GM15510 (cell line): ENCODE data around the gene KCNN1.

Experiments used
- POLR2A ChIP-seq: IDR thresholded peaks from 3 replicates; pipeline ENCODE4 v1.6.1; 2011; ENCODE audit warnings: borderline replicate concordance; ENCODE audit not compliant: insufficient read length; ENCODE audit errors: extremely low read depth

Gene KCNN1

DNA sequence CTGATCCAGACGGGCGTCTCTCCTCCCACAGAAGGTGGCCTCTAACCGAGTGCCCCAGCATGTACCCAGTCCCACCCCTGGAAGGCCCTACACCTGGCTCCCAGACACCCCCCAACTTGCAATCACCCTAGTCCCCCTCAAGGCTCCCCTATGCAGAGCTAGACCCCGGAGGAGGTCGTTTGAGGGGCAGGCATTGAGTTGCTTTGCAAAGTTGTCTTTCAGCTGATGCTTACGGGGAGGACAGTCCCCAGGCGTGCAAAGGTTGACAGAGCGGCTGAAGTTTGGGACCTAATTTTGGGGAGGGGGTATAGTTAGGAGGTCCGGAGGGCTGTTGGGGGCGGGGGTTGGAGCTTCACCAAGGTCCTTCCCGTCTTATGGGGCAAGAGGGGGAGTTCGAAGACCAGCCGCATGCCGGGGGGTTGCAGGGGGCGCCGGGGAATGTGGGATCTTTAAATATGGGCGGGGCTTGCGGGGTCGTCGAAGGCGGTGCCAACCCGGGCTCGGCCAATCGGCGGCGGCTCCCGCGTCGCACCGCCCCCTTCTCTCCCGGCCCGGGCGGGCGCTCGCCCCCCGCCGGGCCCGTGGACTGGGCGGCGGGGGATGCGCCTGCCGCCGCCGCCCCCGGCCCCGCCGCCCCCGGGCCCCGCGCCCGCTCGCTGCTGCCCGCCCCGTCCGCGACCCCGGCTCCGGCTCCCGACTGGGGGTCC, at the start of gene KCNN1:
Gene KCNN1, plus strand, starts transcription at position 558 of the 707 bp plus-strand sequence. CDS start 6,782 bp downstream, outside the sequence.
- TF ChIP-seq POLR2A, result no peak

DNA sequence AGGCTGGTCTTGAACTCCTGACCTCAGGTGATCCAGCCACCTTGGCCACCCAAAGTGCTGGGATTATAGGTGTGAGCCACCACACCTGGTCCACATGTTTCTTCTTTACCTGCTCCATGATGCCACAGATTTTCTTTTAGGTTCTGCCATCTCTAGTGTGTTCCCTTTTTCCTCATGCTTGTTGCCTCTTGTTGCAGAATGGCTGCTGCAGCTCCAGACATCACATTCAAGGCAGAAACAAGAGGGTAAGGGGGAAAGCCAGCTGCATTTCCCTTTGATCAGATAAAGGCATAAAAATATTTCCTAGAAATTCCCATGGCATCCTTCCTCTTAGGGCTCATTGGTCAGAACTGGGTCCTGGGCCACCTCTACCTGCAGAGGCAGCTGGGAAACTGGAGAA, 46.4 kb upstream of the KCNN1 start:
- TF ChIP-seq POLR2A, result no peak

DNA sequence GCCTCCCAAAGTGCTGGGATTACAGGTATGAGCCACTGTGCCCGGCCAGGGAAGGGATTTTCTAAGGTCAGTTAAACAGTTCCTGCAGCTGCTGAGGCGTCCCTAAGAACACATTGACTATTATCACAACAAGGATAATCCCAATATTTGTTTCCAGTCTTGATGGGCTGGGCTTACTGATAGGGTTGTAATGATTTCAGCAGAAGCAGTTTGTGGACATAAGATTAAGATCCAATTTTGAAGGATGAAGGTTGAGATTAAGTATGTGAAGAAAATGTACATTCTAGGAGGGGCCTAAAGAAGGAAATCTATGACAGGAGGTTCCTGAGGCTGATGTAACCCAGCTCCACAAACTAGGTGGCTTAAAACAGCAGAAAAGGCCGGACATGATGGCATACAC, 44.8 kb upstream of the KCNN1 start:
- TF ChIP-seq POLR2A, result no peak

DNA sequence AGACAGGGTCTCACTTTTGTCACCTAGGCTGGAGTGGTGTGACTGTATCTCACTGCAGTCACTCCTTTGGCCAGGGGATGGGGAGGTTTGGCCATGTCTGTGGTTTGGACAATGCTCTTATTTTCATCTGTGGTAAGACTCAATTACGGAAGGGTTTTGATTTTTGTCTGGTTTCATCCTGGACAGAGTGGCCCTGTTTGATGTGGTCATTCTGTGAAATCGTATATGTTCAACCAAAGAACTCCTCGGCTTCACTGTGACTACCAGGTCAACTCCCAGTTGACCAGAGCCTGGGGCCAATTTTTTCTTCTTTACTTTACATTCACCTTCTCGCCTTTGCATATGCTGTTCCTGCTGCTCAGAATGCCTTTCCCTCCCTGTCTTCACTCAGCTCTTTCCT, 40.9 kb upstream of the KCNN1 start:
- TF ChIP-seq POLR2A, result no peak

DNA sequence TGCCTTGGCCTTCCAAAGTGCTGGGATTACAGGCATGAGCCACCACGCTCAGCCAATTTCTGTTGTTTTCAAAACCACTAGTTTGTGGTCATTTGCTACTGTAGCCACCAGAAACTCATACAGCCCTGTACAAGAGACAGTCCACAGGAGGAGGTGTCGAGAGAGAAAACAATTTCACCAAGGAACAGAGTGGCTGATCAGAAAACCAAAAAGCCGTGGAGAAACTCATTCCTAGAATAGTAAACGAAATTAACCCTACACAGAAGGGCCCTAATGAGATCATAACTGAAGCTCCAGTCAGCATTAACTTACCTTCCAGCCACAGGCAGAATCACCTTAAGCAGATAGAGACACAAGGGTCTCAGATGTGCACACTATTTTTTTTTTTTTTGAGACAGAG, 37.9 kb upstream of the KCNN1 start:
- TF ChIP-seq POLR2A, result no peak

DNA sequence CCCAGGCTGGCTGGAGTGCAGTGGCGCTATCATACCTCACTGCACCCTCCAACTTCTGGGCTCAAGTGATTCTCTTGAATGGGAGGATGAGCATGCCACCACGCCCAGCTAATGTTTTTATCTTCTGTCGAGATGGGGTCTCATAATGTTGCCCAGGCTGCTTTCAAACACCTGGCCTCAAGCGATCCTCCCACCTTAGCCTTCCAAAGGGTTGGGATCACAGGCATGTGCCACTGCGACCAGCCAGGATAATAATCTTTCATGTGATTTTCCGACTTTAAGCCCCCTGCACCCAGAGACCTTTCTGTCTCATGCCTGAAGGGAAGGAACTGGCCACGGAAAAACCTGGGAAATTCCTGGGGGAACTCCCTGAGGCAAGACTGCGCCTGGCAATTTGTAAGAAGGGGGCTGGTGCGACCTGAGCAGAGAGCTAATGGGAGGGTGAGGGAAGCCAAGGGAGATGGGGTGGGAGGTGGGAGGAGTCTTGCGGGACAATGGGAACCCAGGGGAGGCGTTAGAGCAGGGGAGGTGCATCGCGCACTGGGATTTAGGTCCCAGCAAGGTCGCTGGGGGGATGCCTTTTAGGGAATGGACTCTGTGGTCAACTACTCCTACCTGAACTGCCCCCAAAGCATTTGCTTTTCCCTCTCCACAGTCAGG, 35.2 kb upstream of the KCNN1 start:
- TF ChIP-seq POLR2A, result no peak

DNA sequence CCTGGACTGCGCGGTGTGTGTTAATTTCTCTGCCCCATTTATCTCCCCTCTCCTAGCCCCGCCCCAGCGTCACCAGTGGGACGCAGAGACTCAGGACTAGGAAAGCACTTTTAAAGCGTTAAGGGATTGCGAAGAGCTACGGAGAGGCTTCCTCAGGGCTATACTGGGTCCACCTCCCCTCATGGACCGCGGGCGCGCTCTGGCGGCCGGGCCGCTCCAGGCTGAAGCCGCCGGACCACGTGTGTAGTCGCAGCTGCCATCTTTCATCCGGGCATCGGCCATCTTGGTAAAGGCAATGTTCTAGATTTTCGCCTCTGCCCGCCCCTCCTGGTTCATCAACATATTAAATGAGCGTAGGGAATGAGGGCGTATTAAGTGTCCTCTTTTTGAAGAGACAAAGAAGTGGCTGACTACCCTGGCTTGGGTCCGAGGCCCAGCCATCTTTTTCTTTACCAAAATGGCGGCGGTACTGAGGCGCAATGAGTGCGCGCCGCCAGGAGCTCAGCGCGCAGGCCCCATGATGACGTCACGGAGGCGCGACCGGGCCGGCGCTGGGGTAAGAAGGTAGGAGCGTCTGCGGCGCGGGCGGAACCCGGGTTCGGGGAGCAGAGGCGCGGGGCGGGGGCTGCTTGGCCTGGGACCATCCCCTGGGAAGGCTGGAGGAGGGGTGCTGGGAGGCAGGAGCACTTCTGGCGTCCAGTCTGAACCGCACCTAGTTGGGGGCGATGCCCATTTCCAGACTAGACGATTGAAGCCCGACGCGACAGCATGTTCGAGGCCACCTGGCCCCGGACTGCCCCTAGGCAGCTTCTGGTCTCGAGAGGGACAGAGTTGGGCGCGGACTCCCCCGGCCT, 34.2 kb upstream of the KCNN1 start, which contains the start of gene CCDC124:
Gene CCDC124, plus strand, starts transcription at position 531 of the 854 bp plus-strand sequence. CDS start 3,406 bp downstream, outside the sequence.
- TF ChIP-seq POLR2A, result peak; percentile 90

DNA sequence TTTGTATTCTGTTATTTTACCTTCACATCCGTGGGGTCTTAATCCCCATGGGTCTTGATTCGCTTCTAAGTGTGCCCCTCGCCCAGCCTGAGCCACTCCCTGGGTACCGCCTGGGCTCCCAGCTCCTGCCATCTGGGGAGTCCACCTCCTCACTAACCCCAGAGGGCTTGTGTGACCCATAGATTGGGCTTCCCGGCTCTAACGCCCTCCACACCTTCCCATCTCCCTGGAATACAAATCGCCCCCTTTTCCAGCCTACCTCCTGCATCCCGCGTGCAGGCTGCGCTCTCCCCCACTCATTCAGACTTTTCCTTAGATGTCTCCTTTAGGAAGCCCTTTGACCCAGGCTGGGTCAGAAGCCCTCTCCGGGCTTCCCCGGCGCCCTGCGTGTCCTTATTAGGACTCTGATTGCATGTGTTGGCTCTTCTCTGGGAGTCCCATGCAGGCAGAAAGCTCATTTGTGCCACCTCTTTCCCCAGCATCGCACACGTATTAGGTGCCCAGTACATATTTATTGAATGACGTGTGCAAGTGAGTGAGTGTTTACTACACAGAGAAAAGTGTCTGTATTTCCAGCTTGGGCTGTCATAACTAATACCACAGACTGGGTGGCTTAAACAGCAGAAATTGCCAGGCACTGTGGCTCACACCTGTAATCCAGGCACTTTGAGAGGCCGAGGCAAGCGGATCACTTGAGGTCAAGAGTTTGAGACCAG, 33.3 kb upstream of the KCNN1 start:
- no peak for TF ChIP-seq POLR2A

DNA sequence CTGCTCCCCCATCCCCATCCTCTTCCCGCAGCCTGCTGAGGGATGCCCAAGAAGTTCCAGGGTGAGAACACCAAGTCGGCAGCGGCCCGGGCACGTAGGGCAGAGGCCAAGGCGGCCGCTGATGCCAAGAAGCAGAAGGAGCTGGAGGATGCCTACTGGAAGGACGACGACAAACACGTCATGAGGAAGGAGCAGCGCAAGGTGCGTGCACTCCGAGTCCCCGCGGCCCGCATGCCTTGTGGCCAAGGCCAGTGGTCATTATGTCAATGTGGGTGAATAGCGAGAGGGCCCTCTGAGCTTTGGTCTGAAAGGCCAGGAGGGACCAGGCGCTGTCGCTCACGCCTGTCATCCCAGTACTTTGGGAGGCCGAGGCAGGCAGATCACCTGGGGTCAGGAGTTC, 30.5 kb upstream of the KCNN1 start:
- TF ChIP-seq POLR2A, result no peak

DNA sequence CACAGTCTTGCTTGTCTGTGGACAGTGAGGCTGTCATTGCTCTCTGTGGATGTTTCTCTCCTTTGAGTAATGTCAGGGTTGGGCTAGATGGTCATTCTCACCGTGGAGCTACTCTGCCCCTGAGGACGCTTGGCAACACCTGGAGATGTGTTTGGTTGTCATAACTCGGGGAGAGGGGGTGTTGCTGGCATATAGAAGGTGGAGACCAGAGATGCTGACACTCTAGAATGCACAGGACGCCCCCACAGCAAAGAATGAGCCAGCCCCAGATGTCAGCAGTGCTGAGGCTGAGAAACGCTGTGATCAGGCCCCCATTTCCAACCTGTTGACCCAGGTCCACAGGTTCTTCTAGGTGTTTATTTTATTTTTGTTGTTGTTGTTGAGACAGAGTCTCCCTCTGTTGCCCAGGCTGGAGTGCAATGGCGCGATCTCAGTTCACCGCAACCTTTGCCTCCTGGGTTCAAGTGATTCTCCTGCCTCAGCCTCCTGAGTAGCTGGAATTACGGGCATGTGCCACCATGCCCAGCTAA, 29.5 kb upstream of the KCNN1 start:
- no peak for TF ChIP-seq POLR2A

DNA sequence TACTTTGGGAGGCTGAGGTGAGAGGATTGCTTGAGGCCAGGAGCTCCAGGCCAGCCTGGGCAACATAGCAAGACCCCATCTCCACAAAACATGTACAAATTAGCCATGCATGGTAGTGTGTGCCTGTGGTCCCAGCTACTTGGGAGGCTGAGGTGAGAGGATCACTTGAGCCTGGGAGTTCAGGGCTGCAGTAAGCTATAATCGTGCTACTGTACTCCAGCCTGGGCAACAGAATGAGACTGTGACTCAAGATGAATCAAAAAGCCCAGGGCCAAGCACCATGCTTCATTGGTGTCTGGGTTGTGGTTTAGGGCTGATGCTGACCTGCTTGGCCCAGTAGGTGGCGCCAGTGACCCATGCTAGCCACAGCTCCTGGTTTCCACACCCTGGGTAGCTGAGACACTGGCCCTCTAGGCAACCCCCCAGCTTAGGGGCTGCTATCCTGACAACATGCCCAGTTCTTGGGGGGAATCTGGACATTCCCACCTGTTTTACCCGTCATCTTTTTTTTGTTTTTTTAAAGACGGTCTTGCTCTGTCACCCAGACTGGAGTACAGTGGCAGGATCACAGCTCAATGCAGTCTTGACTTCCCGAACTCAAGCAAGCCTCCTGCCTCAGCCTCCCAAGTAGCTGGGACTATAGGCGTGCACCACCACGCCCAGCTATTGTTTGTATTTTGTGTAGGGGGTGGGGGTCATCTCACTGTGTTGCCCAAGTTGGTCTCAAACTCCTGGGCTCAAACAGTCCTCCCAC, 28.6 kb upstream of the KCNN1 start:
- no peak for TF ChIP-seq POLR2A

DNA sequence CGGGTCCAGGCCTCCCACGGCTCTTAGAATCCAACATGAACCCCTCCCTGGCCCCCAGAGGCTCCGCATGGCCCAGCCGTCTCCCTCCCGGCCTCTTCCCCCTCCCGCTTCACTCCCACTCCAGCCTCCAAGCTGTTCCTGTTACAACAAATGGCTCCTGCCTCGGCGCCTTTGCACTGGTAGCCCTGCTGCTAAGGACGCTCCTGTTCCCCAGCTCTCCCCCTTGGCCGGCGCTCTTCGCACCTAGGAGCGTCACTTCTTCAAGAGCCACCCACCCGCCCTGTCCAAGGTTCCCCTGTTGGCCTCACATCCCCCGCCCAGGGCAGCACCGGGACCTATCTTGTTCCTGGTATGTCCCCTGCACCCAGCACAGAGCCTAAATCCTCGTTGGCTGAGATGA, 24.7 kb upstream of the KCNN1 start:
- TF ChIP-seq POLR2A, result no peak

DNA sequence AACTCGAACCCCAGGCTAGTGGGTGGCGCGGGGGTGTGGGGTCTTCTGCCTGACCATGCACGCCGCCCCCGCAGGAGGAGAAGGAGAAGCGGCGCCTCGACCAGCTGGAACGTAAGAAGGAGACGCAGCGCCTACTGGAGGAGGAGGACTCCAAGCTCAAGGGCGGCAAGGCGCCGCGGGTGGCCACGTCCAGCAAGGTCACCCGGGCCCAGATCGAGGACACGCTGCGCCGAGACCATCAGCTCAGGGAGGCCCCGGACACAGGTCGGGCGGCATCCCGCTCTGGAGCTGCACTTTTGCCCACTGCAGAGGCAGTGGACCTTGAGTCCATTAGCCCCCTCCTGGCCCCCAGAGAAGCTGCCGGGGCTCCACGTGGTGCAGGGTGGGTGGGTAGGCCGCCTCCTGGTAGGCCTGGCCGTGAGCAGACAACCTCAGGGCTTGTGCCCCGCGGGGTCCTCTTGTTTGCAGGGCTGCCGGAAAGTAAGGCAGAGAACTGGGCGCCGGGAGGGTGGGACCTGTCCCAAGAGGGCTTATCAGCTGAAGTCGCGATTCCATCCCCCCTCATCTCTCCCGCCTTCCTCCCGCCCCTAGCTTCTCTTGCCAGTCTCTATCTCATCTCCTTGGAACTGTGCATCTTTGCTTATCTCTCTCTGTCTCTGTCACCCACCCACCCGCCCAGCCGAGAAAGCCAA, 24.2 kb upstream of the KCNN1 start:
- TF ChIP-seq POLR2A, result no peak

DNA sequence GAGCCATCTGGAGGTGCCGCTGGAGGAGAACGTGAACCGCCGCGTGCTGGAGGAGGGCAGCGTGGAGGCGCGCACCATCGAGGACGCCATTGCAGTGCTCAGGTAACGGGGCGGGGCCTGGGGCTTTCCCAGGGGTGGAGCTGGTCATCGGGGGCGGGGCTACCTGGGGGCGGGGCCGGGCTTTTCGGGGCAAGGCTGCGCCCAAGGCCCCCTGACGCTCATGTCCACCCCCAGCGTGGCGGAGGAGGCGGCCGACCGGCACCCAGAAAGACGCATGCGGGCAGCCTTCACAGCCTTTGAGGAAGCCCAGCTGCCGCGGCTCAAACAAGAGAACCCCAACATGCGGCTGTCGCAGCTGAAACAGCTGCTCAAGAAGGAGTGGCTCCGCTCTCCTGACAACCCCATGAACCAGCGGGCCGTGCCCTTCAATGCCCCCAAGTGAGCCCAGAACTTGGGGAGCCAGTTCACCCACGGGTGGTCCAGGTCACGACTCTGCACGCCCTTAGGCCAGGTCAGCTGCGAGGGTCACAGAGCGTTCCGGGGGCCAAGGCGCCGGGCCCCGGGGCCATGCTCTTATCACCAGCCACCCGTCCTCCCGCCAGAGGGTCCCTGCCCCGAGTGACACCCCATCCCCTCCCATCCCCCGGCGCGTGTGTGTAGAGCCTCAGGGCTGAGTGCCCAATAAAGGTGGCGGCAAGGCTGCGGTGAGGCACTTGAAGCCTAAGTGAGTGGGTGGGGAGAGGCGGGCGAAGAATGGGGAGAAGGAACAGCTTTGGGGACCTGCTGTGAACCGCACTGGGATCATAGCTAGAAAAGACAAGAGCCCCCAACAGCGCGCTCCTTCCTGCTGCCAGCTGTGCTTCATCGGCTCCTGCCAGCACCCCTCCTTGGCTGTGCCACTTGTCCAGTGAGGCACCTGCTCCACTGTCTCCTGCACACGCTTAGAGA, 23.4 kb upstream of the KCNN1 start:
- TF ChIP-seq POLR2A, result no peak
